ENCODE measurements around the gene SLC35A1. TPM values are rescaled to one million over a fixed set of nuclear protein-coding genes. Genes with fewer than 3 reads are reported as not detected.

SLC35A1 gene
- polyA plus RNA-seq, 1 donor from 2014 or later = 76.1 TPM

GRCh38 chr6:87436435-87436834 lies 36.3 kb upstream of the SLC35A1 start:
- Histone ChIP-seq H2AFZ (ENCODE audit: low read depth, low read length) (no peak overlapping the region), H3K4me2 (ENCODE audit: low read length) (no peak overlapping the region), H3F3A (ENCODE audit: insufficient read depth, low read length, poor library complexity, severe bottlenecking) (no peaks in the 10 kb centered on the region), H3K27me3 (ENCODE audit: insufficient read depth, low read depth, low read length) (no peaks in the 10 kb centered on the region), H3K4me3 (ENCODE audit: low read length) (no peak overlapping the region), H3K9me2 (ENCODE audit: insufficient read depth, low read length) (no peaks in the 10 kb centered on the region), H3K79me2 (replicated peaks; ENCODE audit: insufficient read depth, low read length) (no peaks in the 10 kb centered on the region), H4K20me1 (ENCODE audit: insufficient read depth) (no peaks in the 10 kb centered on the region), H3K36me3 (ENCODE audit: insufficient read depth, low read length) (no peaks in the 10 kb centered on the region), H3K9ac (ENCODE audit: low read length) (no peak overlapping the region), H3K27ac (ENCODE audit: low read length) (no peak overlapping the region), H3K9me3 (ENCODE audit: low read length) (no peaks in the 10 kb centered on the region)
- TF ChIP-seq EP300 (conservative IDR thresholded peaks at IDR 0.05; ENCODE audit: poor library complexity, severe bottlenecking) (no peak), POLR2AphosphoS5 (IDR thresholded peaks at IDR 0.05) (no peak), REST (IDR thresholded peaks at IDR 0.05; ENCODE audit: borderline replicate concordance) (no peak), EZH2 (IDR thresholded peaks at IDR 0.05; ENCODE audit: borderline replicate concordance, insufficient read depth, low read length, poor library complexity, severe bottlenecking) (no peak), CTCF (IDR thresholded peaks at IDR 0.05; ENCODE audit: poor library complexity, severe bottlenecking) (no peak), MXI1 (conservative IDR thresholded peaks at IDR 0.05; ENCODE audit: poor library complexity, severe bottlenecking) (no peak), RAD21 (conservative IDR thresholded peaks at IDR 0.05) (no peak), TAF1 (IDR thresholded peaks at IDR 0.05; ENCODE audit: low read depth) (no peak), SMC3 (conservative IDR thresholded peaks at IDR 0.05; ENCODE audit: poor library complexity) (no peak)

GRCh38 chr6:87441711-87442110 lies 31.1 kb upstream of the SLC35A1 start:
- no peaks in the 10 kb centered on the region for H3K79me2 ChIP-seq (replicated peaks; ENCODE audit: insufficient read depth, low read length)
- H3K4me3 ChIP-seq (ENCODE audit: low read length) = no peak overlapping the region
- no peaks in the 10 kb centered on the region for H3K27me3 ChIP-seq (ENCODE audit: insufficient read depth, low read depth, low read length)
- no peak overlapping the region for H2AFZ ChIP-seq (ENCODE audit: low read depth, low read length)
- H3K9me2 ChIP-seq (ENCODE audit: insufficient read depth, low read length) = no peaks in the 10 kb centered on the region
- no peak overlapping the region for H3K4me2 ChIP-seq (ENCODE audit: low read length)
- H3F3A ChIP-seq (ENCODE audit: insufficient read depth, low read length, poor library complexity, severe bottlenecking) = no peaks in the 10 kb centered on the region
- H3K9ac ChIP-seq (ENCODE audit: low read length) = no peak overlapping the region
- TF ChIP-seq MXI1 (conservative IDR thresholded peaks at IDR 0.05; ENCODE audit: poor library complexity, severe bottlenecking) (no peak), REST (IDR thresholded peaks at IDR 0.05; ENCODE audit: borderline replicate concordance) (no peak), RAD21 (conservative IDR thresholded peaks at IDR 0.05) (no peak), SMC3 (conservative IDR thresholded peaks at IDR 0.05; ENCODE audit: poor library complexity) (no peak), POLR2AphosphoS5 (IDR thresholded peaks at IDR 0.05) (no peak), TAF1 (IDR thresholded peaks at IDR 0.05; ENCODE audit: low read depth) (no peak), EP300 (conservative IDR thresholded peaks at IDR 0.05; ENCODE audit: poor library complexity, severe bottlenecking) (no peak), CTCF (IDR thresholded peaks at IDR 0.05; ENCODE audit: poor library complexity, severe bottlenecking) (no peak), EZH2 (IDR thresholded peaks at IDR 0.05; ENCODE audit: borderline replicate concordance, insufficient read depth, low read length, poor library complexity, severe bottlenecking) (no peak)
- no peaks in the 10 kb centered on the region for H3K36me3 ChIP-seq (ENCODE audit: insufficient read depth, low read length)
- H4K20me1 ChIP-seq (ENCODE audit: insufficient read depth) = no peaks in the 10 kb centered on the region
- H3K27ac ChIP-seq (ENCODE audit: low read length) = no peak overlapping the region
- H3K9me3 ChIP-seq (ENCODE audit: low read length) = no peaks in the 10 kb centered on the region
